GM12865 (cell line): Measurements from ENCODE around the gene NHLRC4.
A peak's percentile ranks its signal among the peaks of the same experiment; 100 is the strongest.

Experiments used
- DNase-seq: peaks from one replicate; pipeline ENCODE4 v3.0.0; 2010; ENCODE audit warnings: low read depth
- H3K4me3 ChIP-seq: 2 replicates; pipeline ENCODE4 v1.5.1; 2011; ENCODE audit warnings: mild to moderate bottlenecking, low read depth, low read length, control low read depth
- CTCF ChIP-seq: IDR thresholded peaks from 2 replicates; pipeline ENCODE4 v1.5.1; 2011; ENCODE audit warnings: low read length, control low read depth, low read depth, inconsistent platforms; ENCODE audit not compliant: insufficient read depth; ENCODE audit errors: missing control alignments

Gene NHLRC4

GRCh38 chr16:609984-610383, 43.2 kb downstream of the NHLRC4 start:
- no peak for DNase-seq
- no peak for TF ChIP-seq CTCF
- no peak overlapping the region for H3K4me3 ChIP-seq

- no peak for DNase-seq
- H3K4me3 ChIP-seq = no peak overlapping the region
- peak; percentile 57 for TF ChIP-seq CTCF
Observed at GRCh38 chr16:610513-611381, 43.9 kb downstream of the NHLRC4 start.

- no peak for DNase-seq
- no peak overlapping the region for H3K4me3 ChIP-seq
- TF ChIP-seq CTCF = no peak
Observed at GRCh38 chr16:615122-615521, 48.3 kb downstream of the NHLRC4 start.

- DNase-seq = no peak
- TF ChIP-seq CTCF = no peak
- no peak overlapping the region for H3K4me3 ChIP-seq
Observed at GRCh38 chr16:616733-617586, 50.2 kb downstream of the NHLRC4 start.

GRCh38 chr16:617855-618254, 51.0 kb downstream of the NHLRC4 start:
- no peak for TF ChIP-seq CTCF
- H3K4me3 ChIP-seq = no peak overlapping the region
- no peak for DNase-seq
